ENCODE measurements around the gene MINDY4. TPM values are rescaled to one million over a fixed set of nuclear protein-coding genes. Genes with fewer than 3 reads are reported as not detected.

MINDY4 gene
- total RNA-seq, 2 donors from 2014 or later: 8.1 to 31.9 TPM

DNA sequence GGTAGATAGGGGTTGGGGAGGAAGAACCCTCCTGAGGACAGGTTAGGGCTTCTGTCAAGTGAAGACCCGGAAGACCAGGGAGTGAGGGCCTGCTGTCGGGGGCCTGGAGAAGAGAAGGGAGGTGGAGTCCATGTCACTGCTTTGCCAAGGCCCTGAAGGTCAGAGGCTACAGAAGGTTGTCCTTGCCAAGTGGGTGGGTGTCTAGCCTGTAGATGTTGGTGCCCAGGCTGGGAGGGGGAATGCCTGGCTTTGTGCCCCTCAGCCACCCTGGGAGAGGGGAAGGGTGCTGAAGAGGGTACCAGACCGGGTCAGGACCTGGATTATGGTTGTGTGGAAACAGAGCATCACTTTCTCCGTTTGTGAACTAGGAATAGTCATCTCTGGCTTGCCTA is 73.3 kb downstream of the MINDY4 start:
- intact Hi-C loops (cut with DNase I): no loop called here
- H3K27ac ChIP-seq: peak overlapping the region; percentile 59 to 66
- H3K36me3 ChIP-seq: no peaks in the 10 kb centered on the region
- no peak for DNase-seq (ENCODE audit: low spot score)
- H3K9me3 ChIP-seq: no peaks in the 10 kb centered on the region
- TF ChIP-seq, protein P1, sequence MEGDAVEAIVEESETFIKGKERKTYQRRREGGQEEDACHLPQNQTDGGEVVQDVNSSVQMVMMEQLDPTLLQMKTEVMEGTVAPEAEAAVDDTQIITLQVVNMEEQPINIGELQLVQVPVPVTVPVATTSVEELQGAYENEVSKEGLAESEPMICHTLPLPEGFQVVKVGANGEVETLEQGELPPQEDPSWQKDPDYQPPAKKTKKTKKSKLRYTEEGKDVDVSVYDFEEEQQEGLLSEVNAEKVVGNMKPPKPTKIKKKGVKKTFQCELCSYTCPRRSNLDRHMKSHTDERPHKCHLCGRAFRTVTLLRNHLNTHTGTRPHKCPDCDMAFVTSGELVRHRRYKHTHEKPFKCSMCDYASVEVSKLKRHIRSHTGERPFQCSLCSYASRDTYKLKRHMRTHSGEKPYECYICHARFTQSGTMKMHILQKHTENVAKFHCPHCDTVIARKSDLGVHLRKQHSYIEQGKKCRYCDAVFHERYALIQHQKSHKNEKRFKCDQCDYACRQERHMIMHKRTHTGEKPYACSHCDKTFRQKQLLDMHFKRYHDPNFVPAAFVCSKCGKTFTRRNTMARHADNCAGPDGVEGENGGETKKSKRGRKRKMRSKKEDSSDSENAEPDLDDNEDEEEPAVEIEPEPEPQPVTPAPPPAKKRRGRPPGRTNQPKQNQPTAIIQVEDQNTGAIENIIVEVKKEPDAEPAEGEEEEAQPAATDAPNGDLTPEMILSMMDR (IDR thresholded peaks at IDR 0.05): no peak
- TF ChIP-seq POLR2AphosphoS5 (IDR thresholded peaks at IDR 0.05): no peak
- TF ChIP-seq POLR2A (IDR thresholded peaks at IDR 0.05): no peak
- WGBS: 90% methylated on average over 4 of the region's 4 CpGs
- H3K4me1 ChIP-seq (replicated peaks): no peaks in the 10 kb centered on the region
- H3K4me3 ChIP-seq: no peak overlapping the region
- H3K27me3 ChIP-seq (replicated peaks; ENCODE audit: insufficient read depth): no peaks in the 10 kb centered on the region

DNA sequence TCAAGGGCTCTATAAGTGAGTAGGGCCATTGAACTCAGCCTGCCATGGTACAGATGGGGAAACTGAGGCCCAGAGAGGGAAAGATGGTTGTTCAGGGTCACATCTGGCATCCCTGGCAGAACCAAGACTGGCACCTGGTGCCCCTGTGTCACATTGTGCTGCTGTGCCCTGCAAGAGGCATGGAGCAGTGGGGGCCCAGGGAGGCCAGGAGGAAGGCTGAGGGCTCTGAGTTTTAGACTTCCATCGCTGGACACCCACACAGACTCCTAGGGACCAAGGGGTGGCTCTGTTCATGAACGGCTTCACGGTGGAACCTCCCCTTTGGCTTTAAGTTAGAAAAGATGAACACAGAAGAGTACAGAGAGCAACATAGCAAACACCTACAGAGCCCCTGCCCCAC is 73.7 kb downstream of the MINDY4 start:
- no peak for DNase-seq (ENCODE audit: low spot score)
- TF ChIP-seq POLR2AphosphoS5 (IDR thresholded peaks at IDR 0.05) (no peak), POLR2A (IDR thresholded peaks at IDR 0.05) (no peak)
- TF ChIP-seq, protein P1 (IDR thresholded peaks at IDR 0.05): no peak
- 89% methylated on average over 3 of the region's 3 CpGs for WGBS
- Histone ChIP-seq H3K4me1 (replicated peaks) (no peaks in the 10 kb centered on the region), H3K9me3 (no peaks in the 10 kb centered on the region), H3K27ac (peak overlapping the region; percentile 59 to 66), H3K36me3 (no peaks in the 10 kb centered on the region), H3K27me3 (replicated peaks; ENCODE audit: insufficient read depth) (no peaks in the 10 kb centered on the region), H3K4me3 (no peak overlapping the region)
- intact Hi-C loops (cut with DNase I): no loop called here

DNA sequence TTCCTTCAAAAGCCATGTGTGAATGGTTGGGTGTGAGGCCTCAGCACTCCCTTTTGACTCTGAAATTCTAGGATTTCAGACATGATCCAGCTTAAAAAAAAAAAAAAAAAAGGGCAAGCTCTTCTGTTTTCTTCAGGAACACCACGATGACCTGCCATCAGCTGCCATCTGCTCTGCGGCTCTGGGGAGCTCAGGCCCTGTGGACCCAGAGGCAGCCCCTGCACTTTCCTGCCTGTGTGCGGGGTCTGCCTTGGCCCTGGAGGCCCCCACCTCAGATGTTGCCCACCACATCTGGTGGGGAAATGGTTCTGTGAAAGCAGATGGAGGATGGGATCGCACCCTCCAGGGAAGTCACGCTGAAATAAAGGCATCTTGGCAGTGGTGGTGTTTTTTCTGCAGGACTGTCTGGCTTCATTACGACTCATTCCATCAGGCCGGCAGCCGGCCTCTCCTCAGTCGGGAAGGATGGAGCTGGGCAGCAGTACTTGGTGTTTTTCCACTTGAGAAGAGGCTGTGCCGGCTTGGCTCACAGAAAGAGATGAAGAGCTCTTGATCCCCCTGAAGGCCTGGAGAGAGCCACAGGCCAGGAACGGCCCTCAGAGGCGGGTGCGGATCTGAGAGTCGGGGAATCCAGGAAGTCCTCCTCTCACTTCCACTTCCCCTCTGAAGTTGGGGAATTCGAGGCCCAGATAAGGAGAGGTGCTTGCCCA is 74.4 kb downstream of the MINDY4 start:
- Histone ChIP-seq H3K27me3 (replicated peaks; ENCODE audit: insufficient read depth) (no peaks in the 10 kb centered on the region), H3K9me3 (no peaks in the 10 kb centered on the region), H3K27ac (peak overlapping the region; percentile 59 to 66), H3K4me3 (no peak overlapping the region), H3K4me1 (replicated peaks) (no peaks in the 10 kb centered on the region), H3K36me3 (no peaks in the 10 kb centered on the region)
- 60% methylated on average over 15 of the region's 15 CpGs for WGBS
- intact Hi-C loops (cut with DNase I): no loop called here
- TF ChIP-seq POLR2A (IDR thresholded peaks at IDR 0.05): no peak
- TF ChIP-seq, protein P1 (IDR thresholded peaks at IDR 0.05): no peak
- TF ChIP-seq POLR2AphosphoS5 (IDR thresholded peaks at IDR 0.05): no peak
- DNase-seq (ENCODE audit: low spot score): no peak

DNA sequence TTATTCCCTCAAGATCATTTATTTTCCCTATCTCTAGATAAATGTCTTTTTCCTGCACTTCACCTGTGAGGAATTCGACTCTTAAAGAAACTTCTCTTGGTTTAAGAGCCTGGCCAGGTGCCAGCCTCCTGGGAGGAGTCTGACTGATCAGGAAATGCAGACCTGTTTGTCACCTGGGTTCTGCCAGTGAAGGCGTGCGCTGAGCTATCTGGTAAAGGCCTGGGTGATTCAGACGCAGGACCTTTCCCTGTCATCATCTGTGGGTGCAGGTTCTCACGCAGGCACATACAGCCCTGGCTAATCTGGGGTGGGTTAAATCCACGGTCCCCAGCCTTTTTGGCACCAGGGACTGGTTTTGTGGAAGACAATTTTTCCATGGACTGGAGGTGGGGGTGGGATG is 75.2 kb downstream of the MINDY4 start:
- intact Hi-C loops (cut with DNase I): no loop called here
- Histone ChIP-seq H3K27ac (peak overlapping the region; percentile 59 to 66), H3K4me1 (replicated peaks) (no peaks in the 10 kb centered on the region), H3K4me3 (no peak overlapping the region), H3K9me3 (no peaks in the 10 kb centered on the region), H3K36me3 (no peaks in the 10 kb centered on the region), H3K27me3 (replicated peaks; ENCODE audit: insufficient read depth) (no peaks in the 10 kb centered on the region)
- WGBS: 45% methylated on average over 6 of the region's 6 CpGs
- peak; percentile 69 for DNase-seq (ENCODE audit: low spot score)
- TF ChIP-seq POLR2A (IDR thresholded peaks at IDR 0.05): no peak
- peak; percentile 6 for TF ChIP-seq POLR2AphosphoS5 (IDR thresholded peaks at IDR 0.05)

DNA sequence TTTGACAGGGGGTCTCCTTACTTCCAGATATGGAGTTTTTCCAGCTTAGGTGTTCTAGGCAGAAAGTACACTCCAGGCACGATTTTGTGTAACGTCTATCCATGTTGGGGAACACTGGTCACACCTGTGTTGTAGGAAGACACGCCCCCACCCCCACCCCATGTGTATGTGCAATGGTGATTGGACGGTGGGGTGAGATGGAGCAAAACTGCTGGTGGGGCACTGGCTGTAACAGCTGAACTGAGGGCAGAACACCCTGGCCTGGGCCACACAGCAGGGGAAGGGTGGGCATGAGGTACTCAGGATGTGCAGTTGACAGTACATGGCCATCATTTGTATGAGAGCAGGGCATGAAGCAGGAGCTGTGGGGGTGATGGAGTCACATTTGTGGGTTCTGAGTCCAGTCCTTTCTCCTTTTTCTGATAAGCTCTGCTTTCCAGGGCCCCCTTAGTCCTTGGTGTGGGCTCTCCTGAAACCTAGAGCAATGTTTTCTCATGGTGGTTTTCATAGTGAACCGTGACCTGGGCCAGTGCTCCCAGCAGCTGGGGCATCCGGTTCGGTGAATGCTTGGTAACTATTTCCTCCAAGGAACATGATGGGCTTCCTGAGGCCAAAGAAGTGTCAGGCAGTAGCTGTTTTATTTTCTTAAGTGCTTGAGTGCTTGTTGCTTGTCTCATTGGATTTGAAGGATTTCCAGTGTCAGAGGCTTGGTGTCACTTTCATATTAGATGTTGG is 77.1 kb downstream of the MINDY4 start:
- WGBS: 85% methylated on average over 7 of the region's 7 CpGs
- H3K4me3 ChIP-seq: no peak overlapping the region

More for the DNA sequence above, 77.1 kb downstream of the MINDY4 start:
- intact Hi-C loops (cut with DNase I): no loop called here
- no peaks in the 10 kb centered on the region for H3K36me3 ChIP-seq
- DNase-seq (ENCODE audit: low spot score): no peak
- no peak overlapping the region for H3K27ac ChIP-seq
- H3K27me3 ChIP-seq (replicated peaks; ENCODE audit: insufficient read depth): no peaks in the 10 kb centered on the region
- no peaks in the 10 kb centered on the region for H3K4me1 ChIP-seq (replicated peaks)
- no peaks in the 10 kb centered on the region for H3K9me3 ChIP-seq
- TF ChIP-seq, protein P1 (IDR thresholded peaks at IDR 0.05): no peak
- no peak for TF ChIP-seq POLR2A (IDR thresholded peaks at IDR 0.05)
- no peak for TF ChIP-seq POLR2AphosphoS5 (IDR thresholded peaks at IDR 0.05)
